HG02970 (cell line): ENCODE results near the gene RBPJL.

Source experiments
- ATAC-seq: cut with Tn5 transposase; IDR thresholded peaks from one replicate; pipeline ENCODE4 v1.9.1; 2021; ENCODE audit warnings: mild to moderate bottlenecking, moderate library complexity, moderate number of reproducible peaks; ENCODE audit not compliant: unreplicated experiment, low FRiP score

The RBPJL gene

DNA sequence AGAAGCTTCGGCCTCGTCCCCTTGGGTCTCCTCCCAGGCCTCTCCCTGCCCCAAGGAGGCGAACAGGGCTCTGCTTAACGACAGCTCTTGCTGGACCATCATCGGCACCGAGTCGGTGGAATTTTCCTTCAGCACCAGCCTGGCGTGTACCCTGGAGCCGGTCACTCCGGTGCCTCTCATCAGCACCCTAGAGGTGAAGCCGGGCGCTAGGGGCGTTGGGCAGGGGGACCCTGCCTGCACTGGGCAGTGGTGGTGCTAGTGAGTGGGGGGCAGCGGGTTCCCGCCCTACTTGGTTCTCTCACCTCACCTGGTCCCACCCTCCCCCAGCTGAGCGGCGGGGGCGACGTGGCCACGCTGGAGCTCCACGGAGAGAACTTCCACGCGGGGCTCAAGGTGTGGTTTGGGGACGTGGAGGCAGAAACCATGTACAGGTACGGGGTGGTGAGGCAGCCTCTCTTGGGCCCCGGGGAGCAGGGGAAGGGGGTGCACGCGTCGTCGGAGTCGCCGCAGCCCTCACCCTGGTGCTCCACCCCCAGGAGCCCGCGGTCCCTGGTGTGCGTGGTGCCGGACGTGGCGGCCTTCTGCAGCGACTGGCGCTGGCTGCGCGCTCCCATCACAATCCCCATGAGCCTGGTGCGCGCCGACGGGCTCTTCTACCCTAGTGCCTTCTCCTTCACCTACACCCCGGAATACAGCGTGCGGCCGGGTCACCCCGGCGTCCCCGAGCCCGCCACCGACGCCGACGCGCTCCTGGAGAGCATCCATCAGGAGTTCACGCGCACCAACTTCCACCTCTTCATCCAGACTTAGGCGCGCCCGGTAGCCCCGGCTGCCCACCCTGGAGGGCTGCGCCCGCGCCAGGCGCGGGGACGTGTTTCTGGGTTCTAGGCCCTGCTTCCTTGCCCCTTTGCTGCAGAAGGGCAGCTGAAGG lies 9.8 kb downstream of the RBPJL start:
- ATAC-seq: no peak

DNA sequence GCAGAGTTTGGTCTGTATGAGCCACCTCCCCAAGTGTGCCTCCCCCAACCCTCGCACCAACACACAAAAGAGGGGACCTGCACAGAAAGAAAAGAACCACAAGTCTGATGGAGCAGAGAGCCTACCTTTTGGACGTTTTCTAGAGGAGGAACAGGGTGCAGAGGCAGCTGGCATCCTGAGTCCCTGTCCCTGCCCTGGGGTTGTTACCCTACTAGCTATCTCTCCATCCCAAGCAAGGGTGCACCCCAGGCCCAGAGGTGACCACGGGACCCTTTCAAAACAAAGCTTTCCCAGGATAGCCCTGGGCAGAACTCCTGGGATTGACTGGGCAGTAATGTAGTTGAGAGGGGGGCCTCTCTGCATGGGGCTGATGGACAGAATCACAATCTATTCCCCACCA lies 11.2 kb downstream of the RBPJL start:
- ATAC-seq: no peak

DNA sequence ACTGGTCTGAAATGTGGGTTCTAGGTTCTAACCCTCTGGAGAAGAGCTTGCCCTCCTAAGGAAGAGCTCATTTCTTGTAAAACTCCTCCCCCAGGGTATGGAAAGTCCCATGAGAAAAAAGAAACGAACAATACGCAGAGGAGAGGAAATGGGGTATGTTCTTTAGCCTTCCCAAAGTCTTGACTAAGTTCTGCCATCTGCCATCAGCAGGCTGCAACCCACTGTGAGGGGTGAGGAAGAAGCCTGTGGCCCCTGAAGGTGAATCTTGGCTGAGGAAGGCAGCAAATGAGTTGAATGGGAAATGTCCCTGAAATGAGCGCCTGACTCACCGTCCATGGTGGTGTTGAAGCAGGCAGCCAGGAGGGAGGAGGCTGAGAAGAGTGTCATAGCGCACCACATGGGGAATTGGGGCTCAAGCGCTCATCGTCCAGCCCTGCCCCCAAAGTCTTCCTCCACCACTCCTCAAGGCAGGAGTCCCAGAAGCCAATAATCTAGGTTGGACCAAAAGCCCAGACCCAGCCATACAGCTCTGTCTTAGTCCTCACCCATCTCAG lies 11.8 kb downstream of the RBPJL start:
- no peak for ATAC-seq

DNA sequence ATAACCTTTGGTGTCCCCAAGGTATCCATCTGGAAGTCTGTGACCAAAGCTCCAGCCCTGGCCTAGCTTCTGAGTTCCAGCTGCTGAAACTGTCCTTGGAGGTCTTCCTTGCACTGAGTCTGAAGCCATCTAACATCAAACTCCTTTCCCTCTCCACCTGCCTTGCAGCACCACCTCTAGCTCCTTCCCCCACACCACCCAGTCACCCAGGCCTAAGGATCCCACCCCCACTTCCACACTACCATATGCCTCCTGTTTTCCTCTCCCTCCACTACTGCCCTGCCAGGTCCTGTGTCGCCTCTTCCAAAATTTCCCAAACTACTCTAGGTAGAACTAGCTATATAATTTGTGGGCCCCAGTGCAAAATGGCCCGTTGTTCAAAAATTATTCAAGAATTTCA lies 12.3 kb downstream of the RBPJL start:
- no peak for ATAC-seq

DNA sequence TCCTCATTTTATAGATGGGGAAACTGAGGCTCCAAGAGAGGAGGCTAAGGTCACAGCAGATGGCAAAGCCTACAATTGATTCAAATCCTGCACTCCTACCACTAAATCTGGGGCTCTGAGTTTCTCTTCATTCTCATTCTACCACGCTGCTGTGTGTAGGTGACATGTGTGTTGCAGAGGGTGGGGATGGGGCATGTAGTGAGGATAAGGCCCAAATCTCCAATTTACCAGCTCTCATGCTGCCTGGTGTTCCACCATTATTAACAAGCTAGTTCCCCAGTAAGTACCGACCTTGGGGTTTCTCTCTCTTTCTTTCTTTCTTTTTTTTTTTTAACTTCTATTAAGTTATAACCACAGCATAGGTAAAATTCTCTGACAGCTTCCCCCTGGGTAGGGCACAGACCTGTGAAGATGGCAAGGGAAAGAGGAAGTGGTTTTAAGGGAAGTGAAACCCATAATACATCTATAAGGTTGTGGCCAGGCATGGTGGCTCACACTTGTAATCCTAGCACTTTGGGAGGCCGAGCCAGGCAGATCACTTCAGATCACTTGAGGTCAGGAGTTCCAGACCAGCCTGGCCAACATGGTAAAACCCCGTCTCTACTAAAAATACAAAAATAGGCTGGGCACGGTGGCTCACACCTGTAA lies 14.4 kb downstream of the RBPJL start:
- no peak for ATAC-seq

DNA sequence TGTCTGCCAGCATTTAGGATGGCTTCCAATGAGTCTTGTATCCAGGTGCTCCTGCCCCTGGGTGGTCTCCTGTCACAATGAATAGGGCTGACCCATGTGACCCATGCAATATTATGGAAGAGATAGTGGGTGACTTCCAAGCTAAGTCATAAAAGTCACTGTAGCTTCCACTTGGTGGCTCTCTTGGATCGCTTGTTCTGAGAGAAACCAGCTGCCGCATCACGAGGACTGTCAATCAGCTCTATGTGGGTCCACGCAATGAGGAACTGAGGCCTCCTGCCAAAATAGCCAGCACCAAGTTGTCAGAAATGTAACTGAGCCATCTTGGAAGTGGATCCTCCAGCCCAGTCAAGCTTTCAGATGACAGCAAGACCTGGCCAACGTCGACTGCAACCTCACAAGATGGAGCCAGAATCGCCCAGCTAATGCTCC lies 16.3 kb downstream of the RBPJL start:
- no peak for ATAC-seq

DNA sequence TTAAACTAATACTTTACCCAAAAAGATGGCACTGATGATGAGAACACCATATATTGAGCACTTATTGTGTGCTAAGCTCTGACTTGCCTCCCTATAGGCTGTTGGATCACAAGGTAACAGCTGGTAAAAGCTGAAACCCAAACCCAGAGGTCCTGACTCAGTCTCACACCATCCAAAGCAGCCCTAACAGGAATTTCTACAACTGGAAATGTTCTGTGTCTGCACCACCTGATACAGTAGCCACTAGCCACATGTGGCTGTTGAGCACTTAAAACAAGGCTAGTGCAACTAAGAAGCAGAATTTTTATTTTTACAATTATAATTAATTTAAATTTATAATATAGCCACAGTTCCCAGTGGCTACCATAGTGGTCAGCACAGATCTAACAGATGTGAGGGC lies 17.1 kb downstream of the RBPJL start:
- ATAC-seq: no peak

DNA sequence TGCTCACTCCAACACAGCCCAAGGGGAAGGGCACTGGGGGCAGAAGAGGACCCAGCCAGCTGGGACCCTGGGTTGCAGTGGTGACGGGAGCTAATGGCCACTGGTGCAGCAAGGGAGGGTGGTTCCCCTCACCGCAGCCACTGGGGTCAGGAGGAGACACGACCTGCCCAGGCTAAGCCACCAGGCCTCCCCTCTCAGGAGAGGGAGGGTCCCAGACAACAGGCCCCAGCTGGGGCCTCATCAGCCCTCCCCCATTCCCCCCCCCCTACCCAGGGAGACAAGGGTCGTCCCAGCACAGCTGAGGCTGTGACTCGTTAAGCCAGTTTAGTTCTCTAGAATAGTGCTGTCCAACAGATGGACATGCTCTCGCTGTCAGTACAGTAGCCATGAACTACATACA lies 18.7 kb downstream of the RBPJL start:
- ATAC-seq: no peak

DNA sequence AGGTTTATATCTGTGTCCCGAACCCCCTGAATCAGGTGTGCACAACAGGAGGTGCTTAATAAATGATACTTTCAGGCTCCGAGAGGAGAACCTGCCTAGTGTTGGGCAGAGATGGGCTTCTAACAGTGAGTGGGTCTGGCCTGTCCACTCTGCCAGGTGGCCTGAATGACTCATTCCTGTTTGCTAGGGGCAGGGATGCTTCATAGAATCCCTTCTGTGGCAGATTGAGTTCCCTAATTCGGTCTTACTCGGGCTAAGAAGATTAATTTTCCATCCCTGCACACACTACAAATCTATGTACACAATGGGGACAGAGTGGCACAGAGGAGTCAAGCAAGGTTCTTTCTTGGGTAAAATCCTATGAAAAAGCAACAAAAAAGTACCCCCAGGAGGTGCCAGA lies 21.8 kb downstream of the RBPJL start:
- no peak for ATAC-seq

DNA sequence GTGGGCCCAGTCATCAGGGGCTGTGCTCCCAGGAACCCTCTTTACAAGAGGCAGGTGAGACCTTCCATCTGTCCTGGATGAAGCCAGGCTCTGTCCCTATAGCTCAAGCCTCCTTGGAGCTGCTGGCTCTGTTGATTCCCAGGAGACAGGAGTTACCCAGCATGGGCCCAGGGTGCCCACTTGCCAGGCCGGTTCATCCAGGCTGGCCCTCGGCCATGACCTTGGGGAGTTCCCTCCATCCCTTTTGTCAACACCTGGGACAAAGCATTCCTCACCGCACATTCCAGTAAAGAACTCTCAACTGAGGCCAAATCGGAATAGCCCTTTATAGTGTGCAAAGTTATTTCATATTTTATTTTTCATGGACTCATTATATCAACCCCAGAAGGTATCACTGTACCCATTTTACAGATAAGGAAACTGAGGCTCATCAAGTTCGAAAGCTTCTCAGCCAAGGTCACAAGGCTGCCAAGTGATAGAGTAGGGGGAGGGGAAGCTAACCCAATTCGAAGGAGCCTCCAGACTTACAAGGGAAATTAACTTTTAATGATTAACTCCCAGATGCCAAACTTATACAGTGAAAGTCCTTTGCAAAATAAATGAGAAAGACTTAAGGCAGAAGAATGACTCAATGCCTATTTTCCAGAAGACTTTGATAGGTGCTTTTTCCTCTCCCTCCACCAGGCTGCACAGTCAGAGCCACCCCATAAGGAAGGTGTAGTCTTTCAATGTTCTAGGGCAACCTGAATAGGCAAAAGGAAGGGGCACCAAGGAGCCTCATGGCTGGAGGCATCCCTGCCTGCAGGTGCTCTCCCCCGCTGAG lies 23.1 kb downstream of the RBPJL start:
- no peak for ATAC-seq

DNA sequence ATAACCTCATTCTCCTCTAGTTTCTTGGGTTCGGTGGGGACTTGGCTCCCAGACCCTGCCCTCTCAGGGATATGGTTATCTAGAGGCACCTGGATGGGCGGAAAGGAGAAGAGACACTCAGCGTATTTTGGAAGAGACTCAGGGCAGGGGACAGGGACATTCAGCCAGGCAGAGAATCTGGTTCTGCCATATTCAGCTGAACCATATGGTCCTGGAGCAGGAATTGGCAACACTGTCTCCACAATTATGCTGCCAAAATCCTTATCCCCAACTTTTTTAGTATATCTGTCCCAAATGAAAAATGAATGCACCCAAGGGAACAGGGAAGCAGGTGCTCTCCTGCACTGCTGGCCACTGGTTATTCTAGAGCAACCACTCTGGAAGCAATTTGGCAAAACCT lies 23.8 kb downstream of the RBPJL start:
- ATAC-seq: no peak

DNA sequence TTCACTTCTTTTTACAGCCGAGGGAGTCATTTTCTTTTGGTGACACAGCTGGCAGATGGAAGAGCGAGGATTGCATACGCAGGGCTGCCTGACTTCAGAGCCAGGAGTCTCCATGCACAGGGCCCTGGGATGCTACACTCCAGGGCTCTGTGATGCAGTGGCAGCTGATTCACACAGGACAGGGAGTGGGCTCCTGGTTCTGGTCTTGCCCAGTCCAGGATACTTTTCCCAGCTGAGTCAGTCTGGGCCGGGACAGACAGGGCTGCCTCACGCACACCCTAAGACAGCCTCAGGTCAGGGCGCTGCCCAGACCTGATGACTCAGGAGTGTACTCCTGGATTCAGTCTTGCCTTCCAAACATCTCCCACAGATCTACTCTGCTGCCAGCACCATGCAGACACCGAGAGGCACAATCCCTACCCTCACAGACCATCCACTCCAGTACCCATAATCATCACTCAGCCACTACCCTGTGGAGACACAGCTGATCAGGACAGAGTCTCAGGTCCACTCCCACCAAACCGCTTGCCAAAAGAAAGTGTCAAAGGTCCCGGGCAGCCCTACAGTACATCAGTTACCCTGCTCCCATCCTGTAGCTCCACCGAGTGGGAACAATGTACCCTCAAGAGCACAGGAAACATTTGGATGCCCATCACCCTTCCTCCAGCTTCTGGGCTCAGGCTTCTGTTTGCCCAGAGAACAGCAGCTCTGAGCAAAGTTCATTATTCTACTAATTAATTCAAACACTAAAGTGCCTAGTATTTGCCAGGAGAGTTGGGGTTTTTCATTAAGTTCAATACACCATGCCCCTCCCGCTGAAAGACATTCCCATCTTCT lies 30.1 kb downstream of the RBPJL start:
- no peak for ATAC-seq

DNA sequence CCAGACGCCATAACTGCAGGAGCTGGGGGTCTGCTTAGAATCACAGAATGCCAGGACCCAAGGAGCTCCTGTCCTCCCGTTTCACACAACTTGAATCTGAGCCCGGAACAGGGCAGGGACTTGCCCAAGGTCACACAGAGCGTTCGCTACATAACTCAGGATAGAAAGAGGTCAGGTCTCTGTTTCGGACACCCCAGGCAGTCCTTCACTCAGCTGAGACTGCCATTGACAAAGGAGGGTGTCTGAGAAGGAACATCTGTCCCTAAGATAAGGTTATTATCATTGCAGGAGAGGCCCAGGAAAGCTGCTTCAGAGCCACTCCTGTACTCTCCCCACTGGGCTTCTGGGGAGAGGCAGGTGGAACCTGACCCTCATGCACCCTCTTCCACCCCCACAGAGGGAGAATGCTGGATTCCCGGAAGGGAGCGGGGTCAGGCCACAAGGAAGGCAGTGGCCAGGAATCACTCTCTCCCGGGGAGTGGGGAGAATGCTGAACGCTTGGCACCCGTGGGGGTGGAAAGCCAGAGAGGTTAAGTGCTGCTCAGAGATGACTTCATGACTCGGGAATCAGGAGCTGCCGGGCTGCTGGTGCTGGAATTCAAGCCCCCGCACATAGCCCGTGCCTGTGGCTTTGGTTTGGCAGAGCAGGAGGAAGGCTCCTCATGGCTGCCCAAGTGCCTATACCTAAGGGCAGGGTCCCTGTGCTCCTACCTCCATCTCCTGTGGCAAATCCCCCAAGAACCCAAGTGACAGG lies 30.9 kb downstream of the RBPJL start:
- no peak for ATAC-seq

DNA sequence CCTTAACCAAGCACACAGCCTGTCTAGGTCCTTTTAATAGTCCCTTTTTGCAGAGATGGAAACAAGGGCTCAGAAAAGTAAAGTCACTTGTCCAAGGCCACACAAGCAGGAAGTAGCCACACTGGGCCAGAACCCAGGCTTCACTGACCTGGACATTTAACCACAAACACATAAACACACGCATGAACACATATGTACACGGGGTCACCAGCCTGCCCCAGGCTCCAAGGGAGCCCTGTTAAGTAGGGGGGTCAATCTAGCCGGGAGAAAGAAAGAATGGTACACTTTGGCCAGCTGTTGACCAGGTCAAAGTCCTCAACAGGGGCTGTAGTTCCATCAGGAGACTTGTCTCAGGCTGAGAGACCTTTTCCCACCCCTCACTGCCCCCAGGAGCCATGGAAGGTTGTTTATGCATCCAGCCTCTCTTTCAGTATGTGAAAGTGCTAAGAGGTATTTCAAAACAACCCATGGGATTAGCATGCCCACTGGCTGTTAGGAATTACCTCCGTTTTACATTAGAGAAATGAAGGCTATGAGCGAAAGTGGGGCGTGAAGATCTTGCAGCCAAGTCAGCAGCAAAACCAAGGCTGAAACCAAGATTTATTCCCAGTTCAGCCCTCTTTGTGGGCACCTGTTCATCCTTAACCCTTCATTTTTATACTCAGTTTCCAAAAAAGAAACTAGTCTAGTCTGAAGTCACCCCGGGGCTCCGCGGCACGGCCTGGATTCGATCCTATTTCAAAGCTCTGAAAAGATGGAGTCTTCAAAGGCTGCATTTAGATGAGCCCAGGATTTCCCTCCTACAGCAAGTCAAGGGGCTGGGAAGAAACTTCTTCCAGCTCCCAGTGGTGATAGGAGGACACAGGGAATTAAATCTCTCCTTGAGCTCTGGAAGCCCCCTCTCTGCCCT lies 31.7 kb downstream of the RBPJL start:
- ATAC-seq: no peak

DNA sequence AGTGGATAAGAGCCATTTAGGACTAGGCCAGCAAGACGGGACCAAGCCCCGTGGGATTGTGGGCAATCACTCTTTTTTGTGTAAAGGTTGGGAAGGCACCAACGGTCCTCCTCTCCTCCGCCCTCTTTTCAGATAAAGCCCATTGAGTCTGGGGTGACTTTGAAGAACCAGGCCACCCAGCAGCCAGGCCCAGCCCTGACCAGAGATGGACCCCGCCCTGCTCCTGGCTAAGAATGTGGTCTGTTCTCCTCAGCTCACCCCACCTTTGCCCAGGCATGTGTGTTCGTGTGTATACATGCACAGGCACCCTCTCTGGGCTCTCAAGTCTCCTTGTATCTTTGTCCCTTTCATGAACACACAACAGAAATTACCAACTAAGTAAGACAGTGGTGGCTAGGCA lies 32.4 kb downstream of the RBPJL start:
- no peak for ATAC-seq

DNA sequence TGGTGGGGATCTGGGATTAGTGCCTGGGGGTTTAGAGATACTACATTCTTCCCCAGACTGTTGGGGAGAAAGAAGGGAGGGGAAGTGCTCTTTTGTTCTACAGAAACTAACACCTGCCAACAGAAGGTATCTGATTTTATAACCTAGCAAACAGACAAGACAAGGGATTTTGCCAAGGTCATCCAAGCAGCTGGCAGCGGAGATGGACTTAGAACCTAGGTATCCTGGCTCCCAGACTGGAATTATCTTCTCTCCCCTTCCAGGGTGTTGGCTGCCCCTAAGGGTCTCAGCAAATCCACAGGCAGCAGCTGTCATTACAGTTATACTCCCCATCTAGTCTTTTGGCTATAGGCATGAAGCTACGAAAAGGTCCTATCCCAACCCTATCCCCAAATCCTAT lies 33.2 kb downstream of the RBPJL start:
- no peak for ATAC-seq

DNA sequence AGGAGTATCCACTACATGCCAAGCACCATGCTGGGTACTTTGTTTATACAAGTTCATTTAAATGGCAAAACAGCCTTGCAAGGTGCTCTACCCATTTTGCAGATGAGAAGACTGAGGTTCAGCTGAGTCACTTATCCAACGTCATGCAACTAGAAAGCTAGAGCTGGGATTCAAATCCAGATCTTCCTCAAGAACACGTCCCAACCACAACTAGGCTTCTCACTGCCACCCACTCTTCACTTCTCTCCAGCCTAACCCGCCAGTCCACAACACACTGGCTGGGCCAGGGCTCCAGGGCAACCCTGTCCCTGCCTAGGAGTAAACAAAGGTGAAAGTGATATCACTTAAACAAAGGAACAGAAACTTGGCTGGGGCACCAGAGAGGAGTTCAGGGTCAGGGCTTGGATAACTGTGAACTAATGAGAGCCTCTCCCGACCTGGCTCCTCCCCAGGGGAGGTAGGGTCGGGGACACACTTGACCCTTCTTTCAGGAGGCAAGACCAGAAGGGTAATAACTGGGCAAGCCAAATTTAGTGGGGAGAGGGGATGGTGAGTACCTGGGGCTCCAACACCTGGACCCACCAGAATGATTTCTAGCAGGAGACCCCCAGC lies 33.7 kb downstream of the RBPJL start:
- ATAC-seq: no peak

DNA sequence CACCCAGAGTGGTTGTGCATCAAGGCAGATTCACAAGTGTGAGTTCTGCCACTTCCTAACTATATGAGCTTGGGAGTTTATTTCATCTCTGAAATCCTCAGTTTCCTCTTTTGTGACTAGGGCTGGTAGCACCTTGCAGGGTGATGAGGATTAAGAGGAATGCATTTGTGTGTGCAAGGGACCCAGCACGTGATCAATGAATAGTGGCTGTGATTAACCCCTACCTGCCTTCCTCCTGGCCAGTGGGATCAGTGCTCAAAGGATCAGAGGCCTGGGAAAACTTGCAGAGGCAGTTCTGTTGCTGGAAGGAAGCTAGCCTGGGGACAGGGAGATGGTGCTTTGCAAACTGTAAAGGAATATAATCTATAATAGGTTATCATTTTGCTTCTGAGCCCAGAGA lies 34.3 kb downstream of the RBPJL start:
- no peak for ATAC-seq
